WTC11 (cell line): Measurements from ENCODE around the gene PANX3. TPM values are rescaled to one million over a fixed set of nuclear protein-coding genes. Genes with fewer than 3 reads are reported as not detected.

Experiments used
- ATAC-seq: fragments of 200-7000 bp; cut with Tn5 transposase; 2 replicates; pipeline ENCODE4 v1.10.0; 2021; ENCODE audit warnings: mild to moderate bottlenecking, moderate library complexity
- CTCF ChIA-PET: fragments of 300-600 bp; sonication (Branson Sonifier 250); formaldehyde crosslinking; loops from one replicate; lab custom pipeline; 2021; ENCODE audit warnings: antibody characterized with exemption; lab: Charles Lee
- POLR2A ChIA-PET: fragments of 350-600 bp; sonication (Branson Sonifier 250); formaldehyde crosslinking; loops from one replicate; lab custom pipeline; 2021; ENCODE audit warnings: antibody characterized with exemption; lab: Charles Lee
- DNase-seq: peaks from one replicate; pipeline ENCODE4 v3.0.0; 2021; ENCODE audit warnings: low spot score
- H3K27ac Mint-ChIP-seq: 2 replicates; pipeline ENCODE4 v1.8.0; 2021; ENCODE audit warnings: mixed read lengths
- H3K27me3 Mint-ChIP-seq: 2 replicates; pipeline ENCODE4 v1.8.0; 2021; ENCODE audit warnings: low read depth, mild to moderate bottlenecking, moderate library complexity, mixed read lengths
- H3K36me3 Mint-ChIP-seq: 2 replicates; pipeline ENCODE4 v1.8.0; 2021; ENCODE audit warnings: mixed read lengths
- H3K4me1 Mint-ChIP-seq: 2 replicates; pipeline ENCODE4 v1.8.0; 2022; ENCODE audit warnings: mixed read lengths
- H3K4me3 Mint-ChIP-seq: 2 replicates; pipeline ENCODE4 v1.8.0; 2021; ENCODE audit warnings: mild to moderate bottlenecking, moderate library complexity, mixed read lengths
- H3K9me3 Mint-ChIP-seq: 2 replicates; pipeline ENCODE4 v1.8.0; 2021; ENCODE audit warnings: mixed read lengths
- ATF1 ChIP-seq: sonication (generic); formaldehyde crosslinking; IDR thresholded peaks from 2 replicates; pipeline ENCODE4 v1.8.1; 2023; ENCODE audit warnings: mild to moderate bottlenecking, moderate library complexity, missing genetic modification reagents
- ATF6 ChIP-seq: sonication (generic); formaldehyde crosslinking; IDR thresholded peaks from 2 replicates; pipeline ENCODE4 v1.8.1; 2023; ENCODE audit warnings: mild to moderate bottlenecking, missing genetic modification reagents
- CBFB ChIP-seq: sonication (generic); formaldehyde crosslinking; IDR thresholded peaks from 2 replicates; pipeline ENCODE4 v1.8.1; 2022; ENCODE audit warnings: mild to moderate bottlenecking, low read depth, missing genetic modification reagents
- E2F1 ChIP-seq: sonication (generic); formaldehyde crosslinking; IDR thresholded peaks from 2 replicates; pipeline ENCODE4 v1.8.0; 2022; ENCODE audit warnings: mild to moderate bottlenecking, missing genetic modification reagents
- ETV6 ChIP-seq: sonication (generic); formaldehyde crosslinking; IDR thresholded peaks from 2 replicates; pipeline ENCODE4 v1.8.1; 2022; ENCODE audit warnings: mild to moderate bottlenecking, missing genetic modification reagents
- JAZF1 ChIP-seq: fragments of 250-450 bp; sonication (Bioruptor Pico); IDR thresholded peaks from 2 replicates; pipeline ENCODE4 v1.9.0; 2021; ENCODE audit warnings: moderate library complexity, mild to moderate bottlenecking, inconsistent platforms
- MLX ChIP-seq: sonication (generic); formaldehyde crosslinking; IDR thresholded peaks from 2 replicates; pipeline ENCODE4 v1.8.1; 2023; ENCODE audit warnings: mild to moderate bottlenecking, missing genetic modification reagents, moderate library complexity
- NFE2L1 ChIP-seq: sonication (generic); formaldehyde crosslinking; IDR thresholded peaks from 2 replicates; pipeline ENCODE4 v1.8.1; 2023; ENCODE audit warnings: missing genetic modification reagents
- ZBTB21 ChIP-seq: sonication (generic); formaldehyde crosslinking; IDR thresholded peaks from 2 replicates; pipeline ENCODE4 v1.8.1; 2023; ENCODE audit warnings: mild to moderate bottlenecking, missing genetic modification reagents, borderline replicate concordance
- ZNF263 ChIP-seq: sonication (generic); formaldehyde crosslinking; IDR thresholded peaks from 2 replicates; pipeline ENCODE4 v1.8.1; 2022; ENCODE audit warnings: low read depth, mild to moderate bottlenecking, moderate library complexity, missing genetic modification reagents
- ZNF281 ChIP-seq: sonication (generic); formaldehyde crosslinking; IDR thresholded peaks from 2 replicates; pipeline ENCODE4 v1.8.0; 2023; ENCODE audit warnings: mild to moderate bottlenecking, missing genetic modification reagents
- ZNF416 ChIP-seq: fragments of 250-450 bp; sonication (Bioruptor Pico); IDR thresholded peaks from 2 replicates; pipeline ENCODE4 v1.9.0; 2021; ENCODE audit warnings: mild to moderate bottlenecking, inconsistent platforms
- ZNF423 ChIP-seq: fragments of 250-450 bp; sonication (Bioruptor Pico); IDR thresholded peaks from 2 replicates; pipeline ENCODE4 v2.1.2; 2022; ENCODE audit warnings: mild to moderate bottlenecking, moderate library complexity
- ZNF532 ChIP-seq: fragments of 250-450 bp; sonication (Bioruptor Pico); IDR thresholded peaks from 2 replicates; pipeline ENCODE4 v1.9.0; 2021; ENCODE audit warnings: mild to moderate bottlenecking, borderline replicate concordance
- ZNF671 ChIP-seq: fragments of 250-450 bp; sonication (Bioruptor Pico); IDR thresholded peaks from 2 replicates; pipeline ENCODE4 v1.8.0; 2021; ENCODE audit warnings: mild to moderate bottlenecking
- total RNA-seq: library from RNA; stranded (reverse); gene quantifications from 3 replicates; pipeline ENCODE4 v1.2.3, GENCODE V29; 2021

The PANX3 gene
- total RNA-seq, 1 experiment from 2014 or later: not detected

- H3K27ac Mint-ChIP-seq: no peak overlapping the region
- peaks cover 22% of the 10 kb centered on the region for H3K36me3 Mint-ChIP-seq
- ATAC-seq: no peak
- H3K9me3 Mint-ChIP-seq: peaks cover 9% of the 10 kb centered on the region
- peaks cover 3% of the 10 kb centered on the region; the same call in 1 of the 2 replicates for H3K4me1 Mint-ChIP-seq
- no peaks in the 10 kb centered on the region for H3K27me3 Mint-ChIP-seq
- TF ChIP-seq ZNF671 (CRISPR knock-in tag) (no peak), E2F1 (CRISPR knock-in tag) (no peak), ZNF532 (CRISPR knock-in tag) (no peak)
- CTCF ChIA-PET: interaction anchor here (1.2 to 1.5 kb wide), 2 partner anchors 31 to 125 kb away, joined by 3 to 4 read pairs; no protein-coding TSS in a partner anchor
- POLR2A ChIA-PET: no interaction called here
- H3K4me3 Mint-ChIP-seq: no peak overlapping the region
- no peak for DNase-seq
Observed at GRCh38 chr11:124638500-124638899, 27.3 kb downstream of the PANX3 start.

- DNase-seq (no peak), ATAC-seq (peak; percentile 16; the same call in 1 of the 2 replicates)
- H3K4me1 Mint-ChIP-seq: peaks cover 3% of the 10 kb centered on the region; the same call in 1 of the 2 replicates
- no peak overlapping the region for H3K4me3 Mint-ChIP-seq
- H3K36me3 Mint-ChIP-seq: peaks cover 16% of the 10 kb centered on the region
- ChIA-PET POLR2A (no interaction called here), CTCF (interaction anchor here (1.0 to 2.0 kb wide), 7 partner anchors 10 to 237 kb away, joined by 3 to 8 read pairs (median 5); partner anchors contain the start of gene ROBO3)
- TF ChIP-seq JAZF1 (no peak), ATF6 (CRISPR knock-in tag) (no peak), MLX (CRISPR knock-in tag) (no peak), CBFB (CRISPR knock-in tag) (no peak), ZNF281 (no peak), ATF1 (CRISPR knock-in tag) (no peak), NFE2L1 (no peak), ZNF423 (CRISPR knock-in tag) (no peak), ZBTB21 (no peak), ETV6 (CRISPR knock-in tag) (no peak), ZNF416 (CRISPR knock-in tag) (no peak), ZNF263 (CRISPR knock-in tag) (no peak)
- H3K9me3 Mint-ChIP-seq: peaks cover 9% of the 10 kb centered on the region
- no peaks in the 10 kb centered on the region for H3K27me3 Mint-ChIP-seq
- no peak overlapping the region for H3K27ac Mint-ChIP-seq
Observed at GRCh38 chr11:124639186-124639585, 28.0 kb downstream of the PANX3 start.
